ENCODE data around the gene IFT122. TPM values are rescaled to one million over a fixed set of nuclear protein-coding genes. Genes with fewer than 3 reads are reported as not detected.
A peak's percentile ranks its signal among the peaks of the same experiment; 100 is the strongest.
"Not testable (repeated sequence)": the region's sequence is repeated elsewhere in the genome, so short reads cannot be mapped to it uniquely, and the experiment has no call there.

Gene IFT122
- total and polyA plus RNA-seq, 2 donors (not counting 3 experiments of a cell fraction or from before 2014, with no cell fraction given) = 38.4 to 41.7 TPM

- H2AFZ ChIP-seq (ENCODE audit: low read depth, low read length) = no peak overlapping the region
- H3K9me3 ChIP-seq (replicated peaks; ENCODE audit: control insufficient read depth, insufficient read depth, low read length) = no peaks in the 10 kb centered on the region
- no peaks in the 10 kb centered on the region for H3K79me2 ChIP-seq (ENCODE audit: control insufficient read depth, insufficient read depth, low read length)
- no peak overlapping the region for H3K27ac ChIP-seq (ENCODE audit: insufficient read depth, low read depth, low read length)
- no peak overlapping the region for H3K4me2 ChIP-seq (ENCODE audit: insufficient read depth, low read length)
- no TSS peak for BruUV-seq (replicated peaks)
- H3K27me3 ChIP-seq (ENCODE audit: control insufficient read depth in 2 of 2, insufficient read depth in 2 of 2, low read length in 2 of 2) = no peaks in the 10 kb centered on the region
- TF ChIP-seq MAX (IDR thresholded peaks at IDR 0.05; ENCODE audit: insufficient read depth, insufficient read length) (no peak), JUN (IDR thresholded peaks at IDR 0.05; ENCODE audit: borderline replicate concordance, insufficient read depth, insufficient read length, low read depth) (no peak), EZH2 (IDR thresholded peaks at IDR 0.05; ENCODE audit: borderline replicate concordance, low read depth, low read length, severe bottlenecking) (no peak), GATA2 (IDR thresholded peaks at IDR 0.05; ENCODE audit: insufficient read depth, insufficient read length, low read depth, low read length) (no peak), POLR2AphosphoS5 (IDR thresholded peaks at IDR 0.05; ENCODE audit: insufficient read depth, low read depth, low read length) (no peak), CTCF (IDR thresholded peaks at IDR 0.05; ENCODE audit: extremely low read depth in 1 of 2, insufficient read depth in 1 of 2, low read depth in 1 of 2, low read length in 2 of 2) (no peak)
- no peak for FAIRE-seq
- DNase-seq (ENCODE audit: low read depth, low spot score) = no peak
- CTCF ChIA-PET = interaction anchor here (2.2 kb wide), 1 partner anchor 93 kb away, joined by 9 read pairs; no protein-coding TSS in a partner anchor
- H4K20me1 ChIP-seq (replicated peaks; ENCODE audit: control insufficient read depth, extremely low read depth, insufficient read depth, low read length) = no peaks in the 10 kb centered on the region
- H3K4me1 ChIP-seq (ENCODE audit: control insufficient read depth, extremely low read depth, insufficient read depth, low read length) = no peaks in the 10 kb centered on the region
- H3K9ac ChIP-seq (replicated peaks; ENCODE audit: extremely low read depth, insufficient read depth, low read length) = no peak overlapping the region
- H3K36me3 ChIP-seq (ENCODE audit: control insufficient read depth in 2 of 2, extremely low read depth in 1 of 2, insufficient read depth in 2 of 2, low read length in 2 of 2) = peaks cover 7 to 19% of the 10 kb centered on the region in 2 experiments
- no peak overlapping the region for H3K4me3 ChIP-seq (replicated peaks in 1 of 3; ENCODE audit: insufficient read depth in 1 of 3, low read depth in 1 of 3, low read length in 3 of 3)
- H3K9me1 ChIP-seq (replicated peaks; ENCODE audit: control insufficient read depth, extremely low read depth, insufficient read depth, low read length) = no peaks in the 10 kb centered on the region
- dilution Hi-C loops (cut with MboI; ENCODE audit: extremely low pct_ligation_motif_present, low sequenced_read_pairs) = no loop called here
- POLR2A ChIA-PET = no interaction called here
- intact Hi-C loops (cut with micrococcal nuclease) = no loop called here
Measured at GRCh38 chr3:129476586-129476985, 36.6 kb downstream of the IFT122 start.

- H2AFZ ChIP-seq (ENCODE audit: low read depth, low read length); BruUV-seq (replicated peaks); dilution Hi-C loops (cut with MboI; ENCODE audit: extremely low pct_ligation_motif_present, low sequenced_read_pairs); H3K9ac ChIP-seq (replicated peaks; ENCODE audit: extremely low read depth, insufficient read depth, low read length); H3K4me2 ChIP-seq (ENCODE audit: insufficient read depth, low read length); POLR2A ChIA-PET; H4K20me1 ChIP-seq (replicated peaks; ENCODE audit: control insufficient read depth, extremely low read depth, insufficient read depth, low read length); H3K9me1 ChIP-seq (replicated peaks; ENCODE audit: control insufficient read depth, extremely low read depth, insufficient read depth, low read length); H3K9me3 ChIP-seq (replicated peaks; ENCODE audit: control insufficient read depth, insufficient read depth, low read length); intact Hi-C loops (cut with micrococcal nuclease); H3K4me3 ChIP-seq (replicated peaks in 1 of 3; ENCODE audit: insufficient read depth in 1 of 3, low read depth in 1 of 3, low read length in 3 of 3); DNase-seq (ENCODE audit: low read depth, low spot score); H3K79me2 ChIP-seq (ENCODE audit: control insufficient read depth, insufficient read depth, low read length); H3K27me3 ChIP-seq (ENCODE audit: control insufficient read depth in 2 of 2, insufficient read depth in 2 of 2, low read length in 2 of 2): not testable (repeated sequence)
- Histone ChIP-seq H3K27ac (ENCODE audit: insufficient read depth, low read depth, low read length) (peak overlapping the region; percentile 69), H3K36me3 (ENCODE audit: control insufficient read depth in 2 of 2, extremely low read depth in 1 of 2, insufficient read depth in 2 of 2, low read length in 2 of 2) (peaks cover 7 to 20% of the 10 kb centered on the region in 2 experiments), H3K4me1 (ENCODE audit: control insufficient read depth, extremely low read depth, insufficient read depth, low read length) (peaks cover 11% of the 10 kb centered on the region)
- CTCF ChIA-PET = interaction anchor here (3.0 to 3.8 kb wide), 2 partner anchors 9 to 98 kb away, joined by 10 to 20 read pairs; no protein-coding TSS in a partner anchor
- peak; percentile 61 for FAIRE-seq
Measured at GRCh38 chr3:129481225-129481765, 41.3 kb downstream of the IFT122 start.

Measured in endothelial cell of umbilical vein (primary cell).